SK-N-SH (cell line): Measurements from ENCODE around the gene PRKD2. TPM values are rescaled to one million over a fixed set of nuclear protein-coding genes. Genes with fewer than 3 reads are reported as not detected.

Source experiments
- CTCF ChIA-PET: fragments of 300-600, 350-600 bp; formaldehyde crosslinking; extraction: SDS; loops from one replicate; lab custom pipeline; 2021; lab: Yijun Ruan, JAX
- POLR2A ChIA-PET: fragments of 350-600 bp; sonication (Branson Sonifier 250); formaldehyde crosslinking; extraction: SDS; loops from one replicate; lab custom pipeline; 2020; ENCODE audit warnings: antibody characterized with exemption, inconsistent platforms; lab: Yijun Ruan, JAX
- DNase-seq: peaks from one replicate; pipeline ENCODE4 v3.0.0; 2012
- H2AFZ ChIP-seq: fragments of 200-600 bp; sonication (generic); 2 replicates; pipeline ENCODE4 v1.8.1; 2016; ENCODE audit warnings: antibody characterized with exemption, mild to moderate bottlenecking, low read depth
- H3F3A ChIP-seq: fragments of 200-600 bp; sonication (generic); replicated peaks from 2 replicates; pipeline ENCODE3; 2016; ENCODE audit warnings: antibody characterized with exemption, mild to moderate bottlenecking; ENCODE audit not compliant: insufficient read depth
- H3K27ac ChIP-seq, 2 experiments: fragments of 200-500 bp in 1 of 2; fragments of 200-600 bp in 1 of 2; sonication (Bioruptor generic) in 1 of 2; sonication (generic), shearing (Covaris generic) in 1 of 2; 2 replicates each; pipeline versions ENCODE4 v1.5.1 to v1.6.1; 2014 to 2016; ENCODE audit warnings: low read depth in 2 of 2, inconsistent platforms in 1 of 2, low read length in 1 of 2, mild to moderate bottlenecking in 1 of 2, mixed read lengths in 1 of 2
- H3K27me3 ChIP-seq: fragments of 200-600 bp; sonication (generic), shearing (Covaris generic); 2 replicates; pipeline ENCODE4 v1.6.1; 2016; ENCODE audit warnings: mixed run types; ENCODE audit not compliant: insufficient read depth
- H3K36me3 ChIP-seq, 2 experiments: fragments of 200-500 bp in 1 of 2; fragments of 200-600 bp in 1 of 2; sonication (Bioruptor generic) in 1 of 2; sonication (generic) in 1 of 2; replicated peaks in 1 of 2; 2 replicates each; pipeline versions ENCODE3 to v1.5.1; 2014 to 2016; ENCODE audit warnings: low read length in 1 of 2, mild to moderate bottlenecking in 1 of 2; ENCODE audit not compliant: insufficient read depth in 2 of 2, control insufficient read depth in 1 of 2
- H3K4me1 ChIP-seq, 2 experiments: fragments of 200-500 bp in 1 of 2; fragments of 200-600 bp in 1 of 2; sonication (Bioruptor generic) in 1 of 2; sonication (generic), shearing (Covaris generic) in 1 of 2; 2 replicates each; pipeline versions ENCODE4 v1.5.1 to v1.6.1; 2014 to 2016; ENCODE audit warnings: low read depth in 1 of 2, low read length in 1 of 2, mixed run types in 1 of 2; ENCODE audit not compliant: insufficient read depth in 2 of 2, control insufficient read depth in 1 of 2
- H3K4me2 ChIP-seq: fragments of 200-600 bp; sonication (generic), shearing (Covaris generic); 2 replicates; pipeline ENCODE4 v1.6.1; 2017; ENCODE audit warnings: mixed run types
- H3K4me3 ChIP-seq, 2 experiments: fragments of 200-500 bp in 1 of 2; fragments of 200-600 bp in 1 of 2; sonication (Bioruptor generic) in 1 of 2; sonication (generic), shearing (Covaris generic) in 1 of 2; 2 replicates each; pipeline versions ENCODE4 v1.5.1 to v1.8.1; 2014 to 2016; ENCODE audit warnings: low read depth in 2 of 2, inconsistent platforms in 1 of 2, low read length in 1 of 2, mild to moderate bottlenecking in 1 of 2, mixed read lengths in 1 of 2, moderate library complexity in 1 of 2
- H3K79me2 ChIP-seq: fragments of 200-600 bp; sonication (generic); 2 replicates; pipeline ENCODE4 v1.8.1; 2017; ENCODE audit warnings: mild to moderate bottlenecking; ENCODE audit not compliant: insufficient read depth
- H3K9ac ChIP-seq: fragments of 200-600 bp; sonication (generic); 2 replicates; pipeline ENCODE4 v1.6.1; 2017; ENCODE audit warnings: mixed run types
- H3K9me2 ChIP-seq: fragments of 200-600 bp; sonication (generic); 2 replicates; pipeline ENCODE4 v1.6.1; 2017; ENCODE audit warnings: mixed run types
- H3K9me3 ChIP-seq: fragments of 200-600 bp; sonication (generic); 2 replicates; pipeline ENCODE4 v1.6.1; 2017; ENCODE audit warnings: mixed run types, mild to moderate bottlenecking, moderate library complexity
- H4K20me1 ChIP-seq: fragments of 200-600 bp; sonication (generic); 2 replicates; pipeline ENCODE4 v1.6.1; 2017; ENCODE audit warnings: mild to moderate bottlenecking, mixed run types; ENCODE audit not compliant: insufficient read depth
- EP300 ChIP-seq, 2 experiments: IDR thresholded peaks; 2 replicates each; pipeline versions ENCODE4 v1.4.0 to v1.6.1; 2012; ENCODE audit warnings: borderline replicate concordance in 1 of 2, low read depth in 1 of 2, low read length in 1 of 2
- EZH2phosphoT487 ChIP-seq: fragments of 200-600 bp; sonication (generic); IDR thresholded peaks from 2 replicates; pipeline ENCODE4 v1.6.1; 2017; ENCODE audit warnings: low read depth, mixed run types, mild to moderate bottlenecking, antibody characterized with exemption, moderate library complexity, borderline replicate concordance
- FOSL2 ChIP-seq: IDR thresholded peaks from 2 replicates; pipeline ENCODE4 v1.4.0; 2012; ENCODE audit warnings: low read depth, mild to moderate bottlenecking, moderate library complexity, borderline replicate concordance
- FOXM1 ChIP-seq: IDR thresholded peaks from 2 replicates; pipeline ENCODE4 v1.4.0; 2012; ENCODE audit warnings: low read depth, mild to moderate bottlenecking
- GABPA ChIP-seq: IDR thresholded peaks from 2 replicates; pipeline ENCODE4 v1.4.0; 2012; ENCODE audit warnings: low read depth, mild to moderate bottlenecking
- MAX ChIP-seq: IDR thresholded peaks from 2 replicates; pipeline ENCODE4 v1.4.0; 2012; ENCODE audit warnings: low read depth
- MEF2A ChIP-seq: IDR thresholded peaks from 2 replicates; pipeline ENCODE4 v1.4.0; 2012; ENCODE audit warnings: low read depth, borderline replicate concordance
- MXI1 ChIP-seq: IDR thresholded peaks from 2 replicates; pipeline ENCODE4 v1.6.1; 2012; ENCODE audit warnings: mild to moderate bottlenecking, low read depth, low read length, improper control_type of control experiment
- NFIC ChIP-seq: IDR thresholded peaks from 2 replicates; pipeline ENCODE4 v1.4.0; 2012; ENCODE audit warnings: borderline replicate concordance
- POLR2AphosphoS5 ChIP-seq: IDR thresholded peaks from 2 replicates; pipeline ENCODE4 v1.6.1; 2012; ENCODE audit warnings: low read depth, low read length
- RAD21 ChIP-seq: IDR thresholded peaks from 2 replicates; pipeline ENCODE4 v1.6.1; 2012; ENCODE audit warnings: mild to moderate bottlenecking, low read length
- RCOR1 ChIP-seq: fragments of 150-350 bp; IDR thresholded peaks from 2 replicates; pipeline ENCODE4 v1.6.1; 2017; ENCODE audit warnings: antibody characterized with exemption, low read length
- RFX5 ChIP-seq: IDR thresholded peaks from 2 replicates; pipeline ENCODE4 v1.6.1; 2012; ENCODE audit warnings: mild to moderate bottlenecking, improper control_type of control experiment, low read length
- RXRA ChIP-seq: IDR thresholded peaks from 2 replicates; pipeline ENCODE4 v1.4.0; 2012; ENCODE audit warnings: low read depth, mild to moderate bottlenecking, borderline replicate concordance
- TAF1 ChIP-seq: IDR thresholded peaks from 2 replicates; pipeline ENCODE4 v1.6.1; 2012; ENCODE audit warnings: low read depth, mild to moderate bottlenecking, low read length, moderate library complexity, borderline replicate concordance
- TEAD4 ChIP-seq: IDR thresholded peaks from 2 replicates; pipeline ENCODE4 v1.4.0; 2012; ENCODE audit warnings: mild to moderate bottlenecking, borderline replicate concordance; ENCODE audit not compliant: insufficient read depth
- YY1 ChIP-seq: IDR thresholded peaks from 2 replicates; pipeline ENCODE4 v1.4.0; 2012; ENCODE audit warnings: low read depth, mild to moderate bottlenecking
- WGBS: methylation state at CpG from one replicate; pipeline ENCODE4 v1.1.6; 2017; ENCODE audit warnings: low lambda C conversion rate; 5-methylcytosine and 5-hydroxymethylcytosine counted together
- polyA plus RNA-seq, 3 experiments: library from polyadenylated mRNA; depleted of rRNA; stranded (reverse); fragments of >200 nt; gene quantifications; 2 replicates each; pipeline ENCODE4 v1.2.3, GENCODE V29; 2012
- TF ChIP-seq, protein P1 (sequence below): IDR thresholded peaks from 2 replicates; pipeline ENCODE4 v1.4.0; 2012; ENCODE audit warnings: low read depth, borderline replicate concordance
- TF ChIP-seq, protein P2 (sequence below): IDR thresholded peaks from 2 replicates; pipeline ENCODE4 v1.4.0; 2012; ENCODE audit warnings: low read depth, borderline replicate concordance
- TF ChIP-seq, protein P3 (sequence below): IDR thresholded peaks from 2 replicates; pipeline ENCODE4 v1.6.1; 2012; ENCODE audit warnings: mild to moderate bottlenecking, low read depth, low read length, moderate library complexity

PRKD2 gene
- polyA plus RNA-seq, 1 of the 3 experiments (the other 2 are of a cell fraction) = 21.4 TPM

DNA sequence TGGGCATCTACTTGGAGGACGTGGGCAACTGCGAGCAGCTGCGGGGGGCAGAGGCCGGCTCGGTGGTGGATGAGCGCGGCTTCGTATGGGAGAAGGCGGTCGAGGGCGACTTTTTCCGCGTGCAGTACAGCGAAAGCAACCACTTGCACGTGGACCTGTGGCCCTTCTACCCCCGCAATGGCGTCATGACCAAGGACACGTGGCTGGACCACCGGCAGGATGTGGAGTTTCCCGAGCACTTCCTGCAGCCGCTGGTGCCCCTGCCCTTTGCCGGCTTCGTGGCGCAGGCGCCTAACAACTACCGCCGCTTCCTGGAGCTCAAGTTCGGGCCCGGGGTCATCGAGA is 39.6 kb upstream of the PRKD2 start:
- H3K4me3 ChIP-seq = no peak overlapping the region
- POLR2A ChIA-PET = no interaction called here
- CTCF ChIA-PET = interaction anchor here (0.5 to 7.5 kb wide), 7 partner anchors 10 to 143 kb away, joined by 3 to 170 read pairs (median 3); partner anchors contain the start of gene SLC1A5
- TF ChIP-seq TEAD4 = no peak
- TF ChIP-seq RFX5 = no peak
- TF ChIP-seq YY1 = no peak
- no peak for TF ChIP-seq MEF2A
- TF ChIP-seq MXI1 = no peak
- TF ChIP-seq FOXM1 = no peak
- TF ChIP-seq EZH2phosphoT487 = no peak
- no peak for TF ChIP-seq MAX
- no peak for TF ChIP-seq GABPA
- TF ChIP-seq FOSL2 = no peak
- TF ChIP-seq POLR2AphosphoS5 = no peak
- no peak for TF ChIP-seq RAD21
- TF ChIP-seq RCOR1 = no peak
- TF ChIP-seq, protein P1, sequence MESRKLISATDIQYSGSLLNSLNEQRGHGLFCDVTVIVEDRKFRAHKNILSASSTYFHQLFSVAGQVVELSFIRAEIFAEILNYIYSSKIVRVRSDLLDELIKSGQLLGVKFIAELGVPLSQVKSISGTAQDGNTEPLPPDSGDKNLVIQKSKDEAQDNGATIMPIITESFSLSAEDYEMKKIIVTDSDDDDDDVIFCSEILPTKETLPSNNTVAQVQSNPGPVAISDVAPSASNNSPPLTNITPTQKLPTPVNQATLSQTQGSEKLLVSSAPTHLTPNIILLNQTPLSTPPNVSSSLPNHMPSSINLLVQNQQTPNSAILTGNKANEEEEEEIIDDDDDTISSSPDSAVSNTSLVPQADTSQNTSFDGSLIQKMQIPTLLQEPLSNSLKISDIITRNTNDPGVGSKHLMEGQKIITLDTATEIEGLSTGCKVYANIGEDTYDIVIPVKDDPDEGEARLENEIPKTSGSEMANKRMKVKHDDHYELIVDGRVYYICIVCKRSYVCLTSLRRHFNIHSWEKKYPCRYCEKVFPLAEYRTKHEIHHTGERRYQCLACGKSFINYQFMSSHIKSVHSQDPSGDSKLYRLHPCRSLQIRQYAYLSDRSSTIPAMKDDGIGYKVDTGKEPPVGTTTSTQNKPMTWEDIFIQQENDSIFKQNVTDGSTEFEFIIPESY = no peak
- TF ChIP-seq, protein P2, sequence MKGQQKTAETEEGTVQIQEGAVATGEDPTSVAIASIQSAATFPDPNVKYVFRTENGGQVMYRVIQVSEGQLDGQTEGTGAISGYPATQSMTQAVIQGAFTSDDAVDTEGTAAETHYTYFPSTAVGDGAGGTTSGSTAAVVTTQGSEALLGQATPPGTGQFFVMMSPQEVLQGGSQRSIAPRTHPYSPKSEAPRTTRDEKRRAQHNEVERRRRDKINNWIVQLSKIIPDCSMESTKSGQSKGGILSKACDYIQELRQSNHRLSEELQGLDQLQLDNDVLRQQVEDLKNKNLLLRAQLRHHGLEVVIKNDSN = no peak
- TF ChIP-seq TAF1 = no peak
- TF ChIP-seq RXRA = no peak
- TF ChIP-seq, protein P3, sequence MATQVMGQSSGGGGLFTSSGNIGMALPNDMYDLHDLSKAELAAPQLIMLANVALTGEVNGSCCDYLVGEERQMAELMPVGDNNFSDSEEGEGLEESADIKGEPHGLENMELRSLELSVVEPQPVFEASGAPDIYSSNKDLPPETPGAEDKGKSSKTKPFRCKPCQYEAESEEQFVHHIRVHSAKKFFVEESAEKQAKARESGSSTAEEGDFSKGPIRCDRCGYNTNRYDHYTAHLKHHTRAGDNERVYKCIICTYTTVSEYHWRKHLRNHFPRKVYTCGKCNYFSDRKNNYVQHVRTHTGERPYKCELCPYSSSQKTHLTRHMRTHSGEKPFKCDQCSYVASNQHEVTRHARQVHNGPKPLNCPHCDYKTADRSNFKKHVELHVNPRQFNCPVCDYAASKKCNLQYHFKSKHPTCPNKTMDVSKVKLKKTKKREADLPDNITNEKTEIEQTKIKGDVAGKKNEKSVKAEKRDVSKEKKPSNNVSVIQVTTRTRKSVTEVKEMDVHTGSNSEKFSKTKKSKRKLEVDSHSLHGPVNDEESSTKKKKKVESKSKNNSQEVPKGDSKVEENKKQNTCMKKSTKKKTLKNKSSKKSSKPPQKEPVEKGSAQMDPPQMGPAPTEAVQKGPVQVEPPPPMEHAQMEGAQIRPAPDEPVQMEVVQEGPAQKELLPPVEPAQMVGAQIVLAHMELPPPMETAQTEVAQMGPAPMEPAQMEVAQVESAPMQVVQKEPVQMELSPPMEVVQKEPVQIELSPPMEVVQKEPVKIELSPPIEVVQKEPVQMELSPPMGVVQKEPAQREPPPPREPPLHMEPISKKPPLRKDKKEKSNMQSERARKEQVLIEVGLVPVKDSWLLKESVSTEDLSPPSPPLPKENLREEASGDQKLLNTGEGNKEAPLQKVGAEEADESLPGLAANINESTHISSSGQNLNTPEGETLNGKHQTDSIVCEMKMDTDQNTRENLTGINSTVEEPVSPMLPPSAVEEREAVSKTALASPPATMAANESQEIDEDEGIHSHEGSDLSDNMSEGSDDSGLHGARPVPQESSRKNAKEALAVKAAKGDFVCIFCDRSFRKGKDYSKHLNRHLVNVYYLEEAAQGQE = no peak
- no peak for TF ChIP-seq NFIC
- no peak for TF ChIP-seq EP300 (IDR thresholded peaks at IDR 0.05; ENCODE audit: borderline replicate concordance in 1 of 2, low read depth in 1 of 2, low read length in 1 of 2)
- no peaks in the 10 kb centered on the region for H3K9me2 ChIP-seq
- DNase-seq = no peak
- no peaks in the 10 kb centered on the region for H4K20me1 ChIP-seq
- H3K27me3 ChIP-seq = no peaks in the 10 kb centered on the region
- no peaks in the 10 kb centered on the region for H3K79me2 ChIP-seq
- no peaks in the 10 kb centered on the region for H3K9me3 ChIP-seq
- no peak overlapping the region for H2AFZ ChIP-seq
- H3K9ac ChIP-seq = no peak overlapping the region
- H3K36me3 ChIP-seq = peaks cover 5 to 8% of the 10 kb centered on the region in 2 experiments
- 90% methylated on average over 17 of the region's 30 CpGs for WGBS
- peaks cover 0 to 2% of the 10 kb centered on the region in 2 experiments; a peak in 1 of 4 replicates for H3K4me1 ChIP-seq
- peaks cover 12% of the 10 kb centered on the region for H3F3A ChIP-seq
- H3K4me2 ChIP-seq = no peak overlapping the region
- no peak overlapping the region for H3K27ac ChIP-seq
